Stimulated activated CD4-positive, alpha-beta T cell treated with anti-CD3 and anti-CD28 coated beads, Interleukin-4, amount 100 ng/mL, for 48 hours (primary cell): Measurements from ENCODE around the gene PTH2R.
"Not testable (repeated sequence)": the region's sequence is repeated elsewhere in the genome, so short reads cannot be mapped to it uniquely, and the experiment has no call there.

ENCODE experiments used
- DNase-seq, 2 donors: peaks; one replicate each; pipeline ENCODE4 v3.0.0-alpha.2; 2020; ENCODE audit warnings: low read depth in 2 of 2

Gene PTH2R

GRCh38 chr2:208406474-208407451 lies at the start of gene PTH2R:
Gene PTH2R, plus strand, starts transcription at chr2:208406792. Its CDS starts 252 bp downstream, at chr2:208407044.
- no peak for DNase-seq

GRCh38 chr2:208356846-208357574 lies 49.6 kb upstream of the PTH2R start:
- DNase-seq: no peak

GRCh38 chr2:208358758-208359631 lies 47.6 kb upstream of the PTH2R start:
- DNase-seq: no peak

- no peak for DNase-seq
These were observed 47.0 kb upstream of the PTH2R start for GRCh38 chr2:208359632-208359986.

- DNase-seq: no peak
These were observed 46.1 kb upstream of the PTH2R start for GRCh38 chr2:208360259-208361076.

GRCh38 chr2:208361077-208361441 lies 45.5 kb upstream of the PTH2R start:
- DNase-seq: no peak

GRCh38 chr2:208363485-208363884 lies 43.1 kb upstream of the PTH2R start:
- no peak for DNase-seq

- no peak for DNase-seq
These were observed 40.1 kb upstream of the PTH2R start for GRCh38 chr2:208366215-208367127.

GRCh38 chr2:208369091-208369490 lies 37.5 kb upstream of the PTH2R start:
- DNase-seq: no peak

- DNase-seq: no peak
These were observed 35.5 kb upstream of the PTH2R start for GRCh38 chr2:208370881-208371633.

- DNase-seq: no peak
These were observed 35.0 kb upstream of the PTH2R start for GRCh38 chr2:208371634-208371935.

GRCh38 chr2:208373460-208374089 lies 33.0 kb upstream of the PTH2R start:
- no peak for DNase-seq

GRCh38 chr2:208375491-208376068 lies 31.0 kb upstream of the PTH2R start:
- no peak for DNase-seq

- not testable (repeated sequence) for DNase-seq
These were observed 29.2 kb upstream of the PTH2R start for GRCh38 chr2:208377344-208377860.

- no peak for DNase-seq
These were observed 27.4 kb upstream of the PTH2R start for GRCh38 chr2:208379192-208379591.

- no peak for DNase-seq
These were observed 22.0 kb upstream of the PTH2R start for GRCh38 chr2:208384637-208385036.

- DNase-seq: no peak
These were observed 20.1 kb upstream of the PTH2R start for GRCh38 chr2:208386541-208386940.

GRCh38 chr2:208389940-208390339 lies 16.7 kb upstream of the PTH2R start:
- no peak for DNase-seq
